Natural killer cell (primary cell): Measurements from ENCODE around the gene TMEM125. TPM values are rescaled to one million over a fixed set of nuclear protein-coding genes. Genes with fewer than 3 reads are reported as not detected.

Experiments
- ATAC-seq, 3 donors: fragments of 150-1000 bp in 2 of 3; fragments of 200-7000 bp in 1 of 3; cut with Tn5 transposase; 1 replicate in 1 of 3; 2 replicates in 2 of 3; pipeline ENCODE4 v1.10.0; 2021; ENCODE audit warnings: mild to moderate bottlenecking in 2 of 3, moderate library complexity in 2 of 3
- DNase-seq, 2 donors: peaks; one replicate each; pipeline versions ENCODE4 v3.0.0 to v3.0.0-alpha.2; 2013 to 2021; ENCODE audit warnings: mixed read lengths in 1 of 2
- H3K27ac ChIP-seq: one replicate; pipeline ENCODE4 v1.5.1; 2013; ENCODE audit warnings: mild to moderate bottlenecking, low read length
- H3K27me3 ChIP-seq: one replicate; pipeline ENCODE4 v1.6.1; 2013; ENCODE audit warnings: low read length; ENCODE audit not compliant: control insufficient read depth, insufficient read depth
- H3K36me3 ChIP-seq: one replicate; pipeline ENCODE4 v1.6.1; 2013; ENCODE audit warnings: low read length; ENCODE audit not compliant: control insufficient read depth, insufficient read depth
- H3K4me1 ChIP-seq: one replicate; pipeline ENCODE4 v1.6.1; 2013; ENCODE audit warnings: low read length; ENCODE audit not compliant: control insufficient read depth, insufficient read depth
- H3K4me3 ChIP-seq: one replicate; pipeline ENCODE4 v1.5.1; 2013; ENCODE audit warnings: low read length
- H3K9me3 ChIP-seq: one replicate; pipeline ENCODE4 v1.6.1; 2013; ENCODE audit warnings: low read length; ENCODE audit not compliant: control insufficient read depth, insufficient read depth
- H3K27ac Mint-ChIP-seq, 2 donors: one replicate each; pipeline ENCODE4 v1.8.0; 2022; ENCODE audit warnings: mild to moderate bottlenecking in 2 of 2, mixed read lengths in 2 of 2, moderate library complexity in 1 of 2
- H3K27me3 Mint-ChIP-seq, 2 donors: one replicate each; pipeline ENCODE4 v1.8.0; 2022; ENCODE audit warnings: low read depth in 2 of 2, mixed read lengths in 2 of 2
- H3K36me3 Mint-ChIP-seq: one replicate; pipeline ENCODE4 v1.8.0; 2022; ENCODE audit warnings: mixed read lengths
- H3K4me1 Mint-ChIP-seq, 2 donors: one replicate each; pipeline ENCODE4 v1.8.0; 2022; ENCODE audit warnings: mixed read lengths in 2 of 2
- H3K4me3 Mint-ChIP-seq: one replicate; pipeline ENCODE4 v1.8.0; 2022; ENCODE audit warnings: mild to moderate bottlenecking, moderate library complexity, mixed read lengths
- H3K9me3 Mint-ChIP-seq, 2 donors: one replicate each; pipeline ENCODE4 v1.8.0; 2022; ENCODE audit warnings: mixed read lengths in 2 of 2
- WGBS: methylation state at CpG from one replicate; pipeline ENCODE4 v1.1.7; 2013; ENCODE audit warnings: missing lambda C conversion rate; ENCODE audit not compliant: insufficient coverage; 5-methylcytosine and 5-hydroxymethylcytosine counted together
- intact Hi-C: fragments of 100-400 bp; cut with micrococcal nuclease; formaldehyde crosslinking; loops from one replicate; pipeline ENCODE4 v1.14.2; 2022
- total RNA-seq, 4 donors: library from RNA; stranded (reverse); fragments of 120-200 nt in 1 of 4; gene quantifications; one replicate each; pipeline versions ENCODE4 v1.2.3 to v1.2.4, GENCODE V29; 2013 to 2022
- TF ChIP-seq, protein P1 (sequence below): fragments of 200-600 bp; IDR thresholded peaks from one replicate; pipeline ENCODE4 v1.8.0; 2022; ENCODE audit warnings: antibody characterized with exemption

The TMEM125 gene
- total RNA-seq: not detected
- 0.14 TPM for total RNA-seq (2013)

GRCh38 chr1:43269627-43270375 lies at the start of gene TMEM125:
TMEM125 (plus strand) TSS chr1:43269983; CDS start chr1:43272723, 2,740 bp downstream.
- WGBS: 92% methylated on average over 7 of the region's 7 CpGs
- peak within 1 kb of the TSS; percentile 25 for H3K4me3 ChIP-seq

DNA sequence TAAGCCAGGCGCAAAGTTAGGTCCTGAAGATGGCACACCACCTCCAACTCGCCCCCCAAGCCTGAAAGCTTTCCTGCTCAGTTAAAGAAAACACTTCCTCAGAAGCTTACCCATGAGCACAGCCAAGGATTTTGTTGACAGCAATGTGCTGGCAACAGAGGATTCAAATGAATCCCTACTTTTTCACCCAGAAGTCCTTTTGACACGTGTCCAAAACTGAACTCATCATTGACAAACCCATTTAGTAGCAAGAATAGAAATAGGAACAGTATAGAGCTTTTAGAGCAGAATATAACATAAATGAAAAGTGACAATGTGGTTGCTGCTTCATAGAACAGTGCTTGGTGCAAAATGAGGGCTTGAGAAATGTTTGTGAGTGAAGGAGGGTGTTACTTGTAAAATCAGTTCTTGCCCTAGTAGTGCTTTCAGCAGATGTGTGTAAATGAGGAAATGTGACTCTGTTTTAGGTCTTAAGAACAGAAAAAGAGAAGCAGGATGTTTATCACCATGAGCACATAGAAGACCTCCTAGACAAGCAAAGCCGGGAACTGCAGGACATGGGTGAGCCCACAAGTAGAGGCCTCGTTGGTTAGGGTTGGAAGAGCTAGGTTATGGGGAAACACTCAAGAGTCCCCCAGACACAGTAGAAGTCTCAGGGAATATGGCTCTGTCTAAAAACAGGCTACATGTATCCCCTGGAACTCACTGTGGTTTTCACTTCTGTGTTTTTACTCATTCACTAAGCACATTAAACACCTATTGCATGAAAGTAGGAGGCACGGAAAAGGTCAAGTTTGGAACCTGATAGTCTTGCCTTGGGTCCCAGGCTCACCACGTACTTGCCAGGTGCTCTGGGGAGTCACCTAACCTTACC lies 48.6 kb upstream of the TMEM125 start:
- Histone ChIP-seq H3K36me3 (no peaks in the 10 kb centered on the region), H3K4me3 (no peak overlapping the region), H3K27me3 (no peaks in the 10 kb centered on the region), H3K4me1 (peaks cover 5% of the 10 kb centered on the region), H3K9me3 (no peaks in the 10 kb centered on the region), H3K27ac (peak overlapping the region; percentile 48)
- TF ChIP-seq, protein P1, sequence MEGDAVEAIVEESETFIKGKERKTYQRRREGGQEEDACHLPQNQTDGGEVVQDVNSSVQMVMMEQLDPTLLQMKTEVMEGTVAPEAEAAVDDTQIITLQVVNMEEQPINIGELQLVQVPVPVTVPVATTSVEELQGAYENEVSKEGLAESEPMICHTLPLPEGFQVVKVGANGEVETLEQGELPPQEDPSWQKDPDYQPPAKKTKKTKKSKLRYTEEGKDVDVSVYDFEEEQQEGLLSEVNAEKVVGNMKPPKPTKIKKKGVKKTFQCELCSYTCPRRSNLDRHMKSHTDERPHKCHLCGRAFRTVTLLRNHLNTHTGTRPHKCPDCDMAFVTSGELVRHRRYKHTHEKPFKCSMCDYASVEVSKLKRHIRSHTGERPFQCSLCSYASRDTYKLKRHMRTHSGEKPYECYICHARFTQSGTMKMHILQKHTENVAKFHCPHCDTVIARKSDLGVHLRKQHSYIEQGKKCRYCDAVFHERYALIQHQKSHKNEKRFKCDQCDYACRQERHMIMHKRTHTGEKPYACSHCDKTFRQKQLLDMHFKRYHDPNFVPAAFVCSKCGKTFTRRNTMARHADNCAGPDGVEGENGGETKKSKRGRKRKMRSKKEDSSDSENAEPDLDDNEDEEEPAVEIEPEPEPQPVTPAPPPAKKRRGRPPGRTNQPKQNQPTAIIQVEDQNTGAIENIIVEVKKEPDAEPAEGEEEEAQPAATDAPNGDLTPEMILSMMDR: no peak
- Mint-ChIP-seq H3K27ac (no peak overlapping the region), H3K4me3 (no peak overlapping the region), H3K9me3 (no peaks in the 10 kb centered on the region), H3K36me3 (no peaks in the 10 kb centered on the region), H3K4me1 (no peaks in the 10 kb centered on the region), H3K27me3 (peaks cover 0 to 8% of the 10 kb centered on the region in 2 donors)
- ATAC-seq (no peak), DNase-seq (no peak)
- intact Hi-C loops: no loop called here
- WGBS: 55% methylated on average over 7 of the region's 7 CpGs

More at GRCh38 chr1:43269627-43270375, at the start of gene TMEM125:
- intact Hi-C loops: no loop called here
- ATAC-seq (no peak), DNase-seq (no peak)
- Mint-ChIP-seq H3K27me3 (peaks cover 0 to 7% of the 10 kb centered on the region in 2 donors), H3K4me1 (peaks cover 26 to 32% of the 10 kb centered on the region in 2 donors), H3K9me3 (no peaks in the 10 kb centered on the region), H3K27ac (peak within 1 kb of the TSS in 1 of 2 donors; percentile 31), H3K36me3 (no peaks in the 10 kb centered on the region), H3K4me3 (peak within 1 kb of the TSS; percentile 78)
- no peak within 1 kb of the TSS for H3K27ac ChIP-seq
- H3K27me3 ChIP-seq: no peaks in the 10 kb centered on the region
- no peaks in the 10 kb centered on the region for H3K9me3 ChIP-seq
- H3K36me3 ChIP-seq: no peaks in the 10 kb centered on the region
- TF ChIP-seq, protein P1: no peak
- peaks cover 21% of the 10 kb centered on the region for H3K4me1 ChIP-seq

GRCh38 chr1:43221797-43222196 lies 48.0 kb upstream of the TMEM125 start:
- 86% methylated on average over 1 of the region's 1 CpG for WGBS
- Histone ChIP-seq H3K4me3 (no peak overlapping the region), H3K27me3 (no peaks in the 10 kb centered on the region), H3K36me3 (no peaks in the 10 kb centered on the region), H3K9me3 (no peaks in the 10 kb centered on the region), H3K27ac (peak overlapping the region; percentile 48), H3K4me1 (peaks cover 5% of the 10 kb centered on the region)
- H3K9me3 Mint-ChIP-seq: no peaks in the 10 kb centered on the region
- H3K27me3 Mint-ChIP-seq: peaks cover 0 to 5% of the 10 kb centered on the region in 2 donors
- H3K4me3 Mint-ChIP-seq: no peak overlapping the region
- H3K36me3 Mint-ChIP-seq: no peaks in the 10 kb centered on the region
- TF ChIP-seq, protein P1: no peak
- H3K27ac Mint-ChIP-seq: no peak overlapping the region
- ATAC-seq (no peak), DNase-seq (no peak)
- no peaks in the 10 kb centered on the region for H3K4me1 Mint-ChIP-seq
- intact Hi-C loops: no loop called here
